ENCODE results near the gene HMGN4.

HMGN4 gene

DNA sequence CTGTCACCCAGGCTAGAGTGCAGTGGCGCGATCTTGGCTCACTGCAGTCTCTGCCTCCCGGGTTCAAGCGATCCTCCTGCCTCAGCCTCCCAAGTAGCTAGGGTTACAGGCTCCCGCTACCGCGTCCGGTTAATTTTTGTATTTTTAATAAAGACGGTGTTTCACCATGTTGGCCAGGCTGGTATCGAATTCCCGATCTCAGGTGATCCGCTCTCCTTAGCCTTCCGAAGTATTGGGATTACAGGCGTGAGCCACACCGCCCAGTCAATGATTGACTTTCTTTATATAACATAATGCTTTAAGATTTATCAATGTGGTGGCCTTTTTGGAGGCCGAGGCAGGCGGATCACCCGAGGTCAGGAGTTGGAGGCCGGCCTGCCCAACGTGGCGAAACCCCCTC, 50.8 kb downstream of the HMGN4 start:
- no peak for DNase-seq

DNA sequence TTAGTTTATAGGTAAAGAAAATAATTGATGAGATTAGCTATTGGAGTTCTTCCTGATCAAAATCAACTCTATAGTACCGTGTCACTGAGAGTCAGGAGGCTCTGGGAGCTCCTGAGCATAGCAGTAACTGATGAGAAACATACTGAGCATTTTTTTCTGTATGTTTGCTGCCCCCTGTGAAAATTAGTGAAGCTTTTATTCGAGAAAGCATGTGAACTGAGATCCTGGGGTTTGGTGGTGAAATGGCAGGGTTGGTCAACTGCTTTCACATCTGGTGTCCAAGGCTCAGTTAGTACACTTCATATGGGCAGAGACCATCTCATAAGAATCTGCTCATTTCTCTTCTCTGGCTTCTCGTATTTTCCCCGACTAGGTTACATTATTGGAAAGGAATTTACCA, 54.5 kb downstream of the HMGN4 start:
- DNase-seq, result no peak

DNA sequence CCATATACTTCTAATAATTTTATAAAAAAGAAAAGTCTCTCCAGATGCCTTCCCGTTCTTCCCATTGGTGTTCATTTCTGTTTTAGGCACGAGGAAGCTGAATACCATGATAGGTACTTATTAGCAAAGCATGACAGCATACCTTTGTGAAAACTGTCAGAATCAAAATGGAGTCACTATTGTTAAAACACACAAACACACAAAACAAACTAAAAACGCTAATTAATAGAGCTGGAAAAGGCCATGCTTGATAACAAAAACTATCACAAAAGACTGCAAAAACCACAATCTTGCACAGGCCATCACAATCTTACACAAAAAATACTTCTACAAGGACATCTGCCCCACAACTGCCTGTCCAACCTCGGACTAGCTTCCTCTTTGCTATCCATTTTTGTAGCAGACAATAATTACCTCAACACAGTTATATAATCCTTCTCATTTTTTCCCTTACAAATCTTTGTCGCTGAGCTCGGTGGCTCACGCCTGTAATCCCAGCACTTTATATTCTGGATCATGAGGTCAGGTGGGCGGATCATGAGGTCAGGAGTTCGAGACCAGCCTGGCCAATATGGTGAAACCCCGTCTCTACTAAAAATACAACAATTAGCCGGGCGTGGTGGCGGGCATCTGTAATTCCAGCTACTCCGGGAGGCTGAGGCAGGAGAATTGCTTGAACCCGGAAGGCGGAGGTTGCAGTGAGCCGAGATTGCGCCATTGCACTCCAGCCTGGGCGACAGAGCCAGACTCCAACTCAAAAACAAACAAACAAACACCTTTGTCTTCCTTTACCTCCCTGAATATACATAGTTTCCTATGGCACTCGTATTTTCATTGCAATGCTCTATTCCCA, 55.3 kb downstream of the HMGN4 start:
- no peak for DNase-seq

DNA sequence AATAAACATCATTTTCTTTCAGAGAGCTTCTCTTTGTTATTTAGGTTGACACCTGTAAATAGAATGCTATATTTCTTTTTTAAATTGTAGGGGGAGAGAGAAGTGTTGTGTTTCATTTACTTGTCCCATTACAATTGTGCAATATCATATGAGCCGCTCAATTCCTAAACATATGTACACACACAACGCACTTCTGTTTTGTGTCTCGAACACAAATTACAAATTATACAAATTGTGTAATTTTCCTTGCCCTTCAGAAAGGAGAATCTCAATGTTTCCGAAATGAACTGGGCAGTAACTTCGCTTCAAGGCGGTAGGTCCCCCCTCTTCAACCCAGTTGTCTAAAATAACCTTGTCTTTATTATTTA, 55.9 kb downstream of the HMGN4 start:
- DNase-seq, result no peak

DNA sequence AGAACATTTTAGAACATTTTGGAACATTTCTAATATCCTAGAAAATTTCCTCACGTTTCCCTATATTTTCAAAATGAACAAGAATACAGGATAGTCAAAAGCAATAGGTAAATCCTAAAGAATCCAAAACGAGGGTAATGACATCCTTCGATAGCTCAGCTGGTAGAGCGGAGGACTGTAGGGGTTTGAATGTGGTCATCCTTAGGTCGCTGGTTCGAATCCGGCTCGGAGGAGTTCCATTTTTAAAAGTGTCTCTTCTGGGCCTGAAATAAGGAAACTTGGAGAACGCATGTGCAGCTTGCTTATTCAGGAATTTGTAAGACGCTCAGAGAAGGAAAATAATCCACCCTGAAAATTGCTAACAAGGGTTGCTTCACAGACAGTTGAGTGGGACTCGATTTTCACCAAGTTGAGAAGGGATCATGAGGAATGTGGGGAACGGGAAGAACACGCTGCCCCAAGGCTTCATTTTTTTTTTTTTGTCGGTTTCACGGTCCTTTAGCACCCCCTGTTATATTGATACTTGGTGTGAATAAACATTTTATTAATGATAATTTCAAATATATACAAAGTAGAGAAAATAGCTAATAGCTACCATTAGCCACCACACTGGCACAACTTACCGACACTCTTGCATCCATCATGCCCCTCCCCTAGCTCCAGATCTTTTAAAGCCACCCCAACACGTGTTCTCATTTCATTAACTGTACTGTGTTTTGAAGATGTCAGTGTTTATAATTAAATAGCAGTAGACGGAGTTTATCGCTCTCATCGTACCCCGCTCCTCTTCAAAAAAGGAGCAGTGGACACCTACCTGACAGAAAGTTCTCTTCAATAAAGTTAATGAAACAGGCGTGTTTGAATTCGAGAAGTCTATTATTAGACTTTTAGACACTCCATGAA, 56.8 kb downstream of the HMGN4 start:
- DNase-seq, result peak; percentile 75

DNA sequence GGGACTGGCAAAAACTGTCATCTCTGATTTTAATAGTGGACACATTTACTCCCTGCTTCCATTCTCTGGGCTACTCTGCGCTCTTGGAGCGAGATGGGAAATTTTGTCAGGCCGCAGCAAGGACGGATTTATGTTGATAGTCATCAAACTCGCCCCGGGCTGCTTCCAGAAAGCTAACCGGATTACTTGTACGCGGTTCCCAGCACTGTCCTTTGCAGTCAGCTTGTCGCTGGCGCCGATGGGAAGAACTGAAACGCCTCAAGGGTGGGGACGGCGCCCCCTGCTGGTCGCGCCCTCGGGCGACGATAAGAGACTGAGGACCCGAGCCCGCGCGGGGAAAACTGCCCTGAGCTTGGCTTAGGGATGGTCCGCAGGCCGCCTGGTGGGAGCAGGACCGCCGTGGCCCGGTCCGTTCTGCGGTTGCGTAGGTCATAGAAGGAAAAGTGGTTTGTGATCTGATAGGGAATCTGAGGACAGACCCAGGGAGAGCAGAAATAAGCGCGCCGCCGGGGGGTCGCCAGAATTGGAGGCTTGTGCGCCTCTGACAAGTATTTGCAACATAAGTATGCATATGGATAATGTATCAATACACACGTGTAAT, 57.6 kb downstream of the HMGN4 start:
- DNase-seq, result peak; percentile 95
